IMR-90 (cell line): ENCODE data around the gene HNRNPM.

ENCODE experiments used
- MAFK ChIP-seq: IDR thresholded peaks from 2 replicates; pipeline ENCODE4 v1.6.1; 2012; ENCODE audit warnings: low read depth, low read length, improper control_type of control experiment
- NFE2L2 ChIP-seq: fragments of 150-350 bp; IDR thresholded peaks from 2 replicates; pipeline ENCODE4 v1.6.1; 2016; ENCODE audit warnings: low read depth, mild to moderate bottlenecking, low read length
- POLR2A ChIP-seq: IDR thresholded peaks from 2 replicates; pipeline ENCODE4 v1.6.1; 2012; ENCODE audit warnings: mild to moderate bottlenecking, low read depth, low read length
- RCOR1 ChIP-seq: IDR thresholded peaks from 2 replicates; pipeline ENCODE4 v1.6.1; 2012; ENCODE audit warnings: mild to moderate bottlenecking, low read length, improper control_type of control experiment; ENCODE audit not compliant: insufficient replicate concordance
- RFX5 ChIP-seq: IDR thresholded peaks from 2 replicates; pipeline ENCODE4 v1.8.0; 2012; ENCODE audit warnings: low read depth, mild to moderate bottlenecking, low read length, moderate library complexity
- SMC3 ChIP-seq: fragments of 150-350 bp; IDR thresholded peaks from 2 replicates; pipeline ENCODE4 v1.6.1; 2016; ENCODE audit warnings: low read depth, mild to moderate bottlenecking, antibody characterized with exemption, low read length, moderate library complexity
- TF ChIP-seq, protein P1 (sequence below): conservative IDR thresholded peaks from 2 replicates; pipeline ENCODE4 v1.5.1; 2012; ENCODE audit warnings: mild to moderate bottlenecking, low read depth, low read length, improper control_type of control experiment
- TF ChIP-seq, protein P2 (sequence below): fragments of 150-350 bp; IDR thresholded peaks from 2 replicates; pipeline ENCODE4 v1.6.1; 2016; ENCODE audit warnings: low read depth, mild to moderate bottlenecking, low read length, moderate library complexity, borderline replicate concordance

DNA sequence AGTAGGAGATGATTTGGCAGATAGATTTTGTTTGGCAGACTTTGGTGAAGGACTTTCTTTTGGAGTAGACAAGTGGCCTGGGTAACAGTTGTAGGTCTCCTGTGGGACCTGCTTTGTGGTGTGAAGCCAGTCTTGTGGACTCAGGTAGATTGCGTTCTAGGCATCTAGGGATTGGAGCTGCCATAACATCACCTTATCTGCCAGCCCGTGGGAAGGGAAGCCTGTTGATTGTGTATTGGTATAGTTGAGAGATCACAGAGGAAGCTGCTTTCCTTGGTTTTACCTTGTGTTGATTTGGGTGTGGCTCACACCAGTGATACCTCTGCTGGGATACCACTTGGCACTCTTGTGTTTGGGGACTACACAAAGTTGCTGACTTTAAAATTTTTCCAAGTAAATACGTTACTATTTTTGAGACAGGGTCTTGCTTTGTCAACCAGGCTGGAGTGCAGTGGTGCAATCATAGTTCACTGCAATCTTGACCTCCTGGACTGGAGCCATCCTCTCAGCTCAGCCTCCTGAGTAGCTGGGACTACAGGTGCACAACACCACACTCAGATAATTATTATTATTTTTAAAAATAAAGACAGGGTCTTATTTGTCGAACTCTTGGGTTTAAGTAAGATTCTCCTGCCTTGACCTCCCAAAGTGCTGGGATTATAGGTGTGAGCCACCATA, 7.8 kb downstream of the HNRNPM start:
- TF ChIP-seq, protein P1, sequence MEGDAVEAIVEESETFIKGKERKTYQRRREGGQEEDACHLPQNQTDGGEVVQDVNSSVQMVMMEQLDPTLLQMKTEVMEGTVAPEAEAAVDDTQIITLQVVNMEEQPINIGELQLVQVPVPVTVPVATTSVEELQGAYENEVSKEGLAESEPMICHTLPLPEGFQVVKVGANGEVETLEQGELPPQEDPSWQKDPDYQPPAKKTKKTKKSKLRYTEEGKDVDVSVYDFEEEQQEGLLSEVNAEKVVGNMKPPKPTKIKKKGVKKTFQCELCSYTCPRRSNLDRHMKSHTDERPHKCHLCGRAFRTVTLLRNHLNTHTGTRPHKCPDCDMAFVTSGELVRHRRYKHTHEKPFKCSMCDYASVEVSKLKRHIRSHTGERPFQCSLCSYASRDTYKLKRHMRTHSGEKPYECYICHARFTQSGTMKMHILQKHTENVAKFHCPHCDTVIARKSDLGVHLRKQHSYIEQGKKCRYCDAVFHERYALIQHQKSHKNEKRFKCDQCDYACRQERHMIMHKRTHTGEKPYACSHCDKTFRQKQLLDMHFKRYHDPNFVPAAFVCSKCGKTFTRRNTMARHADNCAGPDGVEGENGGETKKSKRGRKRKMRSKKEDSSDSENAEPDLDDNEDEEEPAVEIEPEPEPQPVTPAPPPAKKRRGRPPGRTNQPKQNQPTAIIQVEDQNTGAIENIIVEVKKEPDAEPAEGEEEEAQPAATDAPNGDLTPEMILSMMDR, result no peak
- TF ChIP-seq POLR2A (no peak), MAFK (no peak), NFE2L2 (no peak), RFX5 (no peak), RCOR1 (no peak), SMC3 (no peak)
- TF ChIP-seq, protein P2, sequence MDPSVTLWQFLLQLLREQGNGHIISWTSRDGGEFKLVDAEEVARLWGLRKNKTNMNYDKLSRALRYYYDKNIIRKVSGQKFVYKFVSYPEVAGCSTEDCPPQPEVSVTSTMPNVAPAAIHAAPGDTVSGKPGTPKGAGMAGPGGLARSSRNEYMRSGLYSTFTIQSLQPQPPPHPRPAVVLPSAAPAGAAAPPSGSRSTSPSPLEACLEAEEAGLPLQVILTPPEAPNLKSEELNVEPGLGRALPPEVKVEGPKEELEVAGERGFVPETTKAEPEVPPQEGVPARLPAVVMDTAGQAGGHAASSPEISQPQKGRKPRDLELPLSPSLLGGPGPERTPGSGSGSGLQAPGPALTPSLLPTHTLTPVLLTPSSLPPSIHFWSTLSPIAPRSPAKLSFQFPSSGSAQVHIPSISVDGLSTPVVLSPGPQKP, result no peak
